HFF-Myc (cell line): ENCODE measurements around the gene NHEJ1.
A peak's percentile ranks its signal among the peaks of the same experiment; 100 is the strongest.

Experiments used
- DNase-seq: peaks from one replicate; pipeline ENCODE4 v3.0.0-alpha.2; 2011; ENCODE audit warnings: low read depth; ENCODE audit errors: extremely low read depth
- H3K4me3 ChIP-seq: replicated peaks from 2 replicates; pipeline ENCODE4 v1.5.1; 2011; ENCODE audit warnings: low read depth, mild to moderate bottlenecking, control low read depth, low read length
- CTCF ChIP-seq: IDR thresholded peaks from 2 replicates; pipeline ENCODE4 v1.5.1; 2012; ENCODE audit warnings: mild to moderate bottlenecking, low read depth, low read length, control low read depth; ENCODE audit errors: missing control alignments

The NHEJ1 gene

GRCh38 chr2:219081096-219081495 lies 79.5 kb downstream of the NHEJ1 start:
- no peak for TF ChIP-seq CTCF
- no peak for DNase-seq
- no peak overlapping the region for H3K4me3 ChIP-seq

GRCh38 chr2:219079417-219079816 lies 81.2 kb downstream of the NHEJ1 start:
- no peak overlapping the region for H3K4me3 ChIP-seq
- DNase-seq, result no peak
- TF ChIP-seq CTCF, result no peak

GRCh38 chr2:219078951-219079350 lies 81.7 kb downstream of the NHEJ1 start:
- DNase-seq, result no peak
- H3K4me3 ChIP-seq, result no peak overlapping the region
- no peak for TF ChIP-seq CTCF

- no peak overlapping the region for H3K4me3 ChIP-seq
- DNase-seq, result no peak
- no peak for TF ChIP-seq CTCF
Measured at GRCh38 chr2:219078126-219078525, 82.5 kb downstream of the NHEJ1 start.

GRCh38 chr2:219076253-219076652 lies 84.4 kb downstream of the NHEJ1 start:
- no peak for DNase-seq
- TF ChIP-seq CTCF, result no peak

GRCh38 chr2:219073413-219074129 lies 87.0 kb downstream of the NHEJ1 start:
- H3K4me3 ChIP-seq, result no peak overlapping the region
- peak; percentile 12 for DNase-seq
- TF ChIP-seq CTCF, result peak; percentile 67

More at GRCh38 chr2:219076253-219076652, 84.4 kb downstream of the NHEJ1 start:
- no peak overlapping the region for H3K4me3 ChIP-seq
